PFSK-1 (cell line): ENCODE results near the gene ATPAF1.

Experiments
- POLR2AphosphoS5 ChIP-seq: IDR thresholded peaks from 2 replicates; pipeline ENCODE4 v1.6.1; 2012; ENCODE audit warnings: low read depth, mild to moderate bottlenecking, control low read depth, low read length, moderate library complexity
- SIN3A ChIP-seq: IDR thresholded peaks from 2 replicates; pipeline ENCODE4 v1.6.1; 2012; ENCODE audit warnings: mild to moderate bottlenecking, low read length, moderate library complexity, borderline replicate concordance; ENCODE audit not compliant: insufficient read depth
- TAF1 ChIP-seq: IDR thresholded peaks from 2 replicates; pipeline ENCODE4 v1.6.1; 2012; ENCODE audit warnings: low read length, control low read depth, borderline replicate concordance; ENCODE audit not compliant: insufficient read depth

DNA sequence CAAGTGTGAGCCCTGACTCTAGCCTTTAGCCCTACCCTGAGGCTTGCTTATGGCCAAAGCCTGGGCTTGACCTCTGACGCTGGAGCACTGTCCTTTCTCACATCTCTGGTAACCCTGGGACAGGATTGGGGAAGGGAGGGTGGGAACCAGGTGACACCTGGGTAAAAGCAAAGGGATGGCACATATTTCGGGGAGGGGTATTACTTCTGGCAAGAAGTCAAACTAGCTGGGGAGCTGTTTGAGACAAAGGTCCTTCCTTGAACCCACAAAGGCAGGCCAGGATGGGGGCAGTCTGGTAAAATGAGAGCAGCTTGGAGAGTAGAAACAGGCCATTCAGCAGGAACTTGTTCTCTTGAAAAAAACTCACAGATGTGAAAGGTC, 53.6 kb downstream of the ATPAF1 start:
- no peak for TF ChIP-seq SIN3A
- no peak for TF ChIP-seq TAF1
- no peak for TF ChIP-seq POLR2AphosphoS5
